H9 (cell line): ENCODE results near the gene LRRC26. TPM values are rescaled to one million over a fixed set of nuclear protein-coding genes. Genes with fewer than 3 reads are reported as not detected.

Experiments
- DNase-seq: peaks from one replicate; pipeline ENCODE4 v3.0.0-alpha.2; 2017
- H2AFZ ChIP-seq: one replicate; pipeline ENCODE4 v1.6.1; 2013; ENCODE audit warnings: mild to moderate bottlenecking, low read length, control low read depth, moderate library complexity
- H2AK5ac ChIP-seq: 2 replicates; pipeline ENCODE4 v1.6.1; 2013; ENCODE audit warnings: low read length, control low read depth, mixed read lengths; ENCODE audit not compliant: insufficient read length
- H2BK120ac ChIP-seq: one replicate; pipeline ENCODE4 v1.6.1; 2013; ENCODE audit warnings: low read depth, mild to moderate bottlenecking, low read length, control low read depth, inconsistent platforms; ENCODE audit not compliant: poor library complexity, severe bottlenecking
- H2BK12ac ChIP-seq: 2 replicates; pipeline ENCODE4 v1.6.1; 2013; ENCODE audit warnings: low read length, control low read depth, mixed read lengths, low read depth; ENCODE audit not compliant: insufficient read length
- H2BK15ac ChIP-seq: 2 replicates; pipeline ENCODE4 v1.6.1; 2013; ENCODE audit warnings: low read depth, low read length, control low read depth
- H2BK20ac ChIP-seq: one replicate; pipeline ENCODE4 v1.6.1; 2013; ENCODE audit warnings: low read depth, mild to moderate bottlenecking, low read length, control low read depth, inconsistent platforms; ENCODE audit not compliant: poor library complexity, severe bottlenecking
- H2BK5ac ChIP-seq: 2 replicates; pipeline ENCODE4 v1.6.1; 2013; ENCODE audit warnings: low read length, control low read depth, mixed read lengths; ENCODE audit not compliant: insufficient read length
- H3K14ac ChIP-seq: 2 replicates; pipeline ENCODE4 v1.6.1; 2013; ENCODE audit warnings: low read length, control low read depth; ENCODE audit not compliant: insufficient read depth
- H3K18ac ChIP-seq: 2 replicates; pipeline ENCODE4 v1.6.1; 2013; ENCODE audit warnings: low read depth, mild to moderate bottlenecking, mixed read lengths, low read length, control low read depth; ENCODE audit not compliant: insufficient read length
- H3K23ac ChIP-seq: 2 replicates; pipeline ENCODE4 v1.6.1; 2013; ENCODE audit warnings: low read length, control low read depth, mixed read lengths, low read depth; ENCODE audit not compliant: insufficient read length
- H3K23me2 ChIP-seq: 2 replicates; pipeline ENCODE4 v1.6.1; 2013; ENCODE audit warnings: low read depth, mild to moderate bottlenecking, mixed read lengths, low read length, control low read depth; ENCODE audit not compliant: insufficient read length, poor library complexity, severe bottlenecking
- H3K27ac ChIP-seq: 2 replicates; pipeline ENCODE4 v1.5.1; 2013; ENCODE audit warnings: low read length, control low read depth, mixed read lengths, low read depth; ENCODE audit not compliant: insufficient read length
- H3K27me3 ChIP-seq: 2 replicates; pipeline ENCODE4 v1.6.1; 2013; ENCODE audit warnings: low read length, control low read depth, inconsistent platforms; ENCODE audit not compliant: insufficient read depth
- H3K4ac ChIP-seq: 2 replicates; pipeline ENCODE4 v1.6.1; 2013; ENCODE audit warnings: low read depth, mild to moderate bottlenecking, control low read depth, inconsistent platforms, low read length, moderate library complexity
- H3K4me1 ChIP-seq: 2 replicates; pipeline ENCODE4 v1.6.1; 2013; ENCODE audit warnings: low read length, control low read depth, inconsistent platforms; ENCODE audit not compliant: insufficient read depth
- H3K4me2 ChIP-seq: 2 replicates; pipeline ENCODE4 v1.6.1; 2013; ENCODE audit warnings: low read length, control low read depth, mixed read lengths; ENCODE audit not compliant: insufficient read length, insufficient read depth
- H3K56ac ChIP-seq: 2 replicates; pipeline ENCODE4 v1.6.1; 2013; ENCODE audit warnings: low read depth, mild to moderate bottlenecking, mixed read lengths, low read length, control low read depth; ENCODE audit not compliant: insufficient read length
- H3K79me1 ChIP-seq: 2 replicates; pipeline ENCODE4 v1.6.1; 2013; ENCODE audit warnings: low read depth, mild to moderate bottlenecking, moderate library complexity, low read length, control low read depth, inconsistent platforms; ENCODE audit not compliant: insufficient read depth, poor library complexity, severe bottlenecking
- H3K79me2 ChIP-seq: 2 replicates; pipeline ENCODE4 v1.6.1; 2013; ENCODE audit warnings: low read length, control low read depth, inconsistent platforms; ENCODE audit not compliant: insufficient read depth
- H3K9ac ChIP-seq: 2 replicates; pipeline ENCODE4 v1.6.1; 2013; ENCODE audit warnings: low read length, control low read depth, mixed read lengths; ENCODE audit not compliant: insufficient read length; ENCODE audit errors: extremely low read depth
- H3K9me3 ChIP-seq: one replicate; pipeline ENCODE4 v1.6.1; 2013; ENCODE audit warnings: low read depth, low read length, inconsistent platforms; ENCODE audit not compliant: control insufficient read depth
- H3T11ph ChIP-seq: one replicate; pipeline ENCODE4 v1.6.1; 2013; ENCODE audit warnings: mild to moderate bottlenecking, low read length, control low read depth, inconsistent platforms
- H4K20me1 ChIP-seq: one replicate; pipeline ENCODE4 v1.6.1; 2013; ENCODE audit not compliant: control insufficient read depth, insufficient read length, insufficient read depth
- H4K5ac ChIP-seq: 2 replicates; pipeline ENCODE4 v1.6.1; 2013; ENCODE audit warnings: low read depth, mild to moderate bottlenecking, mixed read lengths, low read length, control low read depth; ENCODE audit not compliant: insufficient read length
- H4K8ac ChIP-seq: replicated peaks from 2 replicates; pipeline ENCODE4 v1.6.1; 2013; ENCODE audit warnings: low read length, control low read depth, mixed read lengths, low read depth; ENCODE audit not compliant: insufficient read length
- H4K91ac ChIP-seq: 2 replicates; pipeline ENCODE4 v1.6.1; 2013; ENCODE audit warnings: low read depth, mild to moderate bottlenecking, moderate library complexity, mixed read lengths, low read length, control low read depth; ENCODE audit not compliant: insufficient read length
- H3K27ac Mint-ChIP-seq, 3 experiments: 2 replicates in 2 of 3; 3 replicates in 1 of 3; pipeline ENCODE4 v1.8.0; 2020 to 2021; ENCODE audit warnings: mixed read lengths in 3 of 3, mild to moderate bottlenecking in 1 of 3, moderate library complexity in 1 of 3
- H3K27me3 Mint-ChIP-seq: 2 replicates; pipeline ENCODE4 v1.8.0; 2021; ENCODE audit warnings: low read depth, mild to moderate bottlenecking, moderate library complexity, mixed read lengths
- H3K36me3 Mint-ChIP-seq, 3 experiments: 2 replicates in 2 of 3; 3 replicates in 1 of 3; pipeline ENCODE4 v1.8.0; 2020 to 2021; ENCODE audit warnings: low read depth in 3 of 3, mixed read lengths in 3 of 3; ENCODE audit not compliant: insufficient read depth in 1 of 3
- H3K4me1 Mint-ChIP-seq, 2 experiments: 2 replicates each; pipeline ENCODE4 v1.8.0; 2020; ENCODE audit warnings: mixed read lengths in 2 of 2
- H3K4me3 Mint-ChIP-seq, 2 experiments: 2 replicates in 1 of 2; 3 replicates in 1 of 2; pipeline ENCODE4 v1.8.0; 2020 to 2021; ENCODE audit warnings: mild to moderate bottlenecking in 2 of 2, mixed read lengths in 2 of 2, moderate library complexity in 1 of 2
- H3K9me3 Mint-ChIP-seq, 2 experiments: 2 replicates in 1 of 2; 3 replicates in 1 of 2; pipeline ENCODE4 v1.8.0; 2020; ENCODE audit warnings: mild to moderate bottlenecking in 2 of 2, mixed read lengths in 2 of 2, moderate library complexity in 1 of 2
- CTCF ChIP-seq: fragments of 200-600 bp; sonication (generic); conservative IDR thresholded peaks from 3 replicates; pipeline ENCODE4 v1.8.0; 2021; ENCODE audit warnings: antibody characterized with exemption, mild to moderate bottlenecking
- WGBS: extraction: QIAGEN DNeasy Blood & Tissue Kit; methylation state at CpG from one replicate; pipeline ENCODE4 v1.1.7; 2013; ENCODE audit warnings: missing lambda C conversion rate, low lambda C conversion rate, mixed read lengths; ENCODE audit not compliant: insufficient read length; ENCODE audit errors: extremely low coverage; 5-methylcytosine and 5-hydroxymethylcytosine counted together
- total RNA-seq: library from RNA; stranded (reverse); gene quantifications from 2 replicates; pipeline ENCODE4 v1.2.1, GENCODE V29; 2021

Gene LRRC26
- total RNA-seq, 1 experiment from 2014 or later: 0.96 TPM

- Mint-ChIP-seq H3K4me3 (peak overlapping the region in 1 of 2 experiments; percentile 9; a peak in 2 of 5 replicates), H3K27ac (no peak overlapping the region; a peak in 1 of 7 replicates), H3K36me3 (peaks cover 2 to 14% (median 6%) of the 10 kb centered on the region in 3 experiments; a peak in 5 of 7 replicates), H3K4me1 (peaks cover 0 to 7% of the 10 kb centered on the region in 2 experiments; a peak in 3 of 4 replicates), H3K9me3 (no peaks in the 10 kb centered on the region), H3K27me3 (peaks cover 43% of the 10 kb centered on the region)
- TF ChIP-seq CTCF: peak; percentile 69
- no peak overlapping the region for H2BK120ac ChIP-seq
- H3K23me2 ChIP-seq: no peaks in the 10 kb centered on the region
- no peak overlapping the region for H3K27ac ChIP-seq
- H3K9ac ChIP-seq: no peak overlapping the region
- DNase-seq: peak; percentile 71
- no peak overlapping the region for H2BK5ac ChIP-seq
- no peak overlapping the region for H2BK15ac ChIP-seq
- H3K4me1 ChIP-seq: no peaks in the 10 kb centered on the region
- no peaks in the 10 kb centered on the region for H3K9me3 ChIP-seq
- no peak overlapping the region for H3K14ac ChIP-seq
- H3K4ac ChIP-seq: no peak overlapping the region
- no peak overlapping the region for H4K5ac ChIP-seq
- no peaks in the 10 kb centered on the region; the same call in 1 of the 2 replicates for H3K27me3 ChIP-seq
- H3K79me1 ChIP-seq: no peaks in the 10 kb centered on the region
- no peak overlapping the region for H2AK5ac ChIP-seq
- H3K23ac ChIP-seq: no peak overlapping the region
- no peak overlapping the region for H4K91ac ChIP-seq
- no peak overlapping the region for H2AFZ ChIP-seq
- no peaks in the 10 kb centered on the region for H4K20me1 ChIP-seq
- no peak overlapping the region for H3K56ac ChIP-seq
- H3K18ac ChIP-seq: no peak overlapping the region
- H3T11ph ChIP-seq: no peak overlapping the region
- H4K8ac ChIP-seq: no peak overlapping the region
- no CpG with 5 or more reads among the region's 17 CpGs for WGBS
- H3K4me2 ChIP-seq: no peak overlapping the region
- H3K79me2 ChIP-seq: no peaks in the 10 kb centered on the region
- no peak overlapping the region for H2BK20ac ChIP-seq
- H2BK12ac ChIP-seq: no peak overlapping the region
Observed at GRCh38 chr9:137176302-137177182, 6.7 kb upstream of the LRRC26 start.
